KMS-11 (cell line): ENCODE measurements around the gene CEP152.

Experiments
- H2AFZ ChIP-seq: fragments of 200-600 bp; sonication (generic); 2 replicates; pipeline ENCODE4 v1.6.1; 2016; ENCODE audit warnings: antibody characterized with exemption, mixed run types, low read depth
- H3K27ac ChIP-seq: fragments of 200-600 bp; sonication (generic); 2 replicates; pipeline ENCODE4 v1.6.1; 2016; ENCODE audit warnings: mild to moderate bottlenecking, mixed run types
- H3K27me3 ChIP-seq: fragments of 200-600 bp; sonication (generic); 2 replicates; pipeline ENCODE4 v1.6.1; 2017; ENCODE audit warnings: mild to moderate bottlenecking, low read depth, mixed run types, moderate library complexity; ENCODE audit not compliant: insufficient read depth
- H3K36me3 ChIP-seq: fragments of 200-600 bp; sonication (generic); 2 replicates; pipeline ENCODE4 v1.6.1; 2017; ENCODE audit warnings: mild to moderate bottlenecking, mixed run types; ENCODE audit not compliant: insufficient read depth
- H3K4me1 ChIP-seq: fragments of 200-600 bp; sonication (generic); 2 replicates; pipeline ENCODE4 v1.6.1; 2016; ENCODE audit warnings: mild to moderate bottlenecking, low read depth, mixed run types; ENCODE audit not compliant: poor library complexity, severe bottlenecking
- H3K4me2 ChIP-seq: fragments of 200-600 bp; sonication (generic); 2 replicates; pipeline ENCODE4 v1.7.0; 2016; ENCODE audit warnings: mild to moderate bottlenecking, mixed run types
- H3K4me3 ChIP-seq: fragments of 200-600 bp; sonication (generic); IDR thresholded peaks from 2 replicates; pipeline ENCODE4 v1.6.1; 2017; ENCODE audit warnings: low read depth, low read length, mixed read lengths; ENCODE audit not compliant: insufficient read depth
- H3K79me2 ChIP-seq: fragments of 200-600 bp; sonication (generic); 2 replicates; pipeline ENCODE4 v1.6.1; 2016; ENCODE audit warnings: low read depth, mixed run types; ENCODE audit not compliant: insufficient read depth
- H3K9ac ChIP-seq: fragments of 200-600 bp; sonication (generic); 2 replicates; pipeline ENCODE4 v1.6.1; 2016; ENCODE audit warnings: mild to moderate bottlenecking, mixed run types
- H4K20me1 ChIP-seq: fragments of 200-600 bp; sonication (generic); 2 replicates; pipeline ENCODE4 v1.6.1; 2016; ENCODE audit warnings: mild to moderate bottlenecking, mixed run types; ENCODE audit not compliant: insufficient read depth
- TF ChIP-seq, protein P1 (sequence below): fragments of 200-600 bp; sonication (generic); conservative IDR thresholded peaks from 2 replicates; pipeline ENCODE4 v1.6.1; 2017; ENCODE audit warnings: low read depth, mild to moderate bottlenecking, antibody characterized with exemption, low read length, moderate library complexity, mixed read lengths

The CEP152 gene

DNA sequence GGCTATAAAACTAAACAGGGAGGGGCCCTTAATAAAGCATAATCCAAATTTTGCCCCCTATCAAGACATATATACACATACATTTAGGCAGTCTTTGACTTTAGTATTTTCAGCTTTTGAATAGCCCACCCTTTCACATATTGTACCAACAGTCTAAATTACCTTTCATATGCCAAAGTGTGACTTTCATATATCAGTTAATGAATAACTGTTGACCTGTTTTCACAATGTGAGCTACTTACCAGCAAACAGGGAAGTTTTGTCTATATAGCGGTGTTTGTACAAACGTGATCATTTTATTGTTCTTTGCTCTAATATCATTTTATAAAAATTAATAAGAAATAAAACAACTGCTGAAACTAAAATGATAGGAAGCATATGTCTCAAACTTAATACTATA is 28.0 kb downstream of the CEP152 start:
- Histone ChIP-seq H3K9ac (no peak overlapping the region), H3K36me3 (0 out of 2 replicates have a peak, but pooled peaks cover 11% of the 10 kb centered on the region), H3K4me2 (no peak overlapping the region), H2AFZ (no peak overlapping the region), H3K27ac (no peak overlapping the region), H3K4me3 (no peak overlapping the region), H3K27me3 (no peaks in the 10 kb centered on the region), H3K4me1 (no peaks in the 10 kb centered on the region), H4K20me1 (no peaks in the 10 kb centered on the region), H3K79me2 (no peaks in the 10 kb centered on the region)
- TF ChIP-seq, protein P1, sequence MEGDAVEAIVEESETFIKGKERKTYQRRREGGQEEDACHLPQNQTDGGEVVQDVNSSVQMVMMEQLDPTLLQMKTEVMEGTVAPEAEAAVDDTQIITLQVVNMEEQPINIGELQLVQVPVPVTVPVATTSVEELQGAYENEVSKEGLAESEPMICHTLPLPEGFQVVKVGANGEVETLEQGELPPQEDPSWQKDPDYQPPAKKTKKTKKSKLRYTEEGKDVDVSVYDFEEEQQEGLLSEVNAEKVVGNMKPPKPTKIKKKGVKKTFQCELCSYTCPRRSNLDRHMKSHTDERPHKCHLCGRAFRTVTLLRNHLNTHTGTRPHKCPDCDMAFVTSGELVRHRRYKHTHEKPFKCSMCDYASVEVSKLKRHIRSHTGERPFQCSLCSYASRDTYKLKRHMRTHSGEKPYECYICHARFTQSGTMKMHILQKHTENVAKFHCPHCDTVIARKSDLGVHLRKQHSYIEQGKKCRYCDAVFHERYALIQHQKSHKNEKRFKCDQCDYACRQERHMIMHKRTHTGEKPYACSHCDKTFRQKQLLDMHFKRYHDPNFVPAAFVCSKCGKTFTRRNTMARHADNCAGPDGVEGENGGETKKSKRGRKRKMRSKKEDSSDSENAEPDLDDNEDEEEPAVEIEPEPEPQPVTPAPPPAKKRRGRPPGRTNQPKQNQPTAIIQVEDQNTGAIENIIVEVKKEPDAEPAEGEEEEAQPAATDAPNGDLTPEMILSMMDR = no peak

DNA sequence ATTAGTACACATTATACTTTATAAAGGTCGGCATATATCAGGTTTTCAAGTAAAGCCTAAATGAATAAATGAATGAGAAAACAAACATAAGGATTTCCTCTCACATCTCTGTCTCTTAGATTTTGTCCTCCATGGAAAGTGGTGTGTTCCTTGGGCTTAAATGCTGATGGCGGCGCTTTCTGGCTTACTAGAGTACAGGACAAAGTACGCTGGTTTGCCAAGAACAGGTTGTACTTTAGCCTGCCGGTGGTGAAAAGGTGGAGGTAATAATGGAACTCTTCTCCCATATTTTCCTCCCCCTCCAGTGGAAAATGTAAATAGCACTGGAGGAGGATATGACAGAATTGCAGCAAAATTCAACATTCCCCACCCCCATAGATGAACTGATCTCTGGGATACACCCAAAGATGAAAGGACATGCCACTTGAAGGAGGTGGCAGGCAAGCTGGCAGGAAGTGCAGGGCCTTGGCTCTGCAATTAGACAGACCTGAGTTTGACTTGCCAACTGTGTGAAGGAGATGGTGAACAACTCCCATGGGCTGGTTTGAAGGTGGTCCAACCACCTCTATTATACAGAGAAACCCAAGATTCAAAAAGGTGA is 29.3 kb downstream of the CEP152 start:
- no peak overlapping the region for H3K4me3 ChIP-seq
- no peaks in the 10 kb centered on the region for H4K20me1 ChIP-seq
- no peaks in the 10 kb centered on the region for H3K79me2 ChIP-seq
- H2AFZ ChIP-seq = no peak overlapping the region
- H3K36me3 ChIP-seq = 0 out of 2 replicates have a peak, but pooled peaks cover 11% of the 10 kb centered on the region
- H3K9ac ChIP-seq = no peak overlapping the region
- H3K4me1 ChIP-seq = no peaks in the 10 kb centered on the region
- H3K4me2 ChIP-seq = no peak overlapping the region
- no peak overlapping the region for H3K27ac ChIP-seq
- H3K27me3 ChIP-seq = no peaks in the 10 kb centered on the region
- TF ChIP-seq, protein P1 = no peak

DNA sequence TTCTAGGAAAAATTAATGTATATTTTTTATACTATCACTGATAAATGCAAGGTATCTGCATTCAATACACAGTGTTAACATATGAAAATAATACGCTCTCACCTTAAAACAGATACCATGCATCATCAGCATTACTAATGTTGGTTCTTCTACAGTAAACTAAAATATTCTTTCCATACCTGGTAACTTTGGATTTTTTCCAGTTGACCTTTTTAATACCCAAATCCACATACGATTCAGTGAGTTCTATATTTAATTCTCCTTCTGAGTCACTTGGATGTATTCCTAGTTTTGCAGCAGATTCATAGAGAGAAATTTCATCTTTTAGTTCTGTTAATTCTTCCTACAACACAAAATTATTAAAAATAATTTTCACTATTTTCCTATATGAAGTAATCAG is 29.9 kb downstream of the CEP152 start:
- H3K4me2 ChIP-seq = no peak overlapping the region
- H2AFZ ChIP-seq = no peak overlapping the region
- no peaks in the 10 kb centered on the region for H3K79me2 ChIP-seq
- TF ChIP-seq, protein P1 = no peak
- H3K36me3 ChIP-seq = 0 out of 2 replicates have a peak, but pooled peaks cover 11% of the 10 kb centered on the region
- H4K20me1 ChIP-seq = no peaks in the 10 kb centered on the region
- H3K4me1 ChIP-seq = no peaks in the 10 kb centered on the region
- no peaks in the 10 kb centered on the region for H3K27me3 ChIP-seq
- H3K27ac ChIP-seq = no peak overlapping the region
- H3K4me3 ChIP-seq = no peak overlapping the region
- H3K9ac ChIP-seq = no peak overlapping the region

DNA sequence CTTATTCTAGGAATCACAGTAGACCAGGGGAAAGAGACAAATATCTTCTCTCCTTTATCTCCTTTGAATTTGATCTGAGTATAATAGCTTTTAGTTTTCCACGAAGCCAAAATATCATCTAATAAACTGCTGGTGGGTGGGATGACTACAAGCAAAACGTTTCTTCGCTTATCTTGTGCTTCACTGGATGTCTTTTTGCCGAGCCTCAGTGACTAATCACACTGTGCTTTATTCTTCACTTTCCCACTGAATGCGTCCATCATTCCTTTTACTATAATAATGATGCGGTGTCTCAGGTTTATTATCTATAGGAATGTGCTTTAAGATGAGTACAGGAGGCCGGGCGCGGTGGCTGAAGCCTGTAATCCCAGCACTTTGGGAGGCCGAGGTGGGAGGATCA is 32.5 kb downstream of the CEP152 start:
- Histone ChIP-seq H3K36me3 (0 out of 2 replicates have a peak, but pooled peaks cover 11% of the 10 kb centered on the region), H3K27me3 (no peaks in the 10 kb centered on the region), H3K4me1 (no peaks in the 10 kb centered on the region), H3K27ac (no peak overlapping the region), H2AFZ (no peak overlapping the region), H3K9ac (no peak overlapping the region), H3K79me2 (no peaks in the 10 kb centered on the region), H4K20me1 (no peaks in the 10 kb centered on the region), H3K4me3 (no peak overlapping the region), H3K4me2 (no peak overlapping the region)
- TF ChIP-seq, protein P1 = no peak
